Pons (tissue), 1 donor: ENCODE data around the gene AGFG2.

Experiments
- DNase-seq: peaks from one replicate; pipeline ENCODE4 v3.0.0-alpha.2; 2016; ENCODE audit warnings: low spot score

The AGFG2 gene

DNA sequence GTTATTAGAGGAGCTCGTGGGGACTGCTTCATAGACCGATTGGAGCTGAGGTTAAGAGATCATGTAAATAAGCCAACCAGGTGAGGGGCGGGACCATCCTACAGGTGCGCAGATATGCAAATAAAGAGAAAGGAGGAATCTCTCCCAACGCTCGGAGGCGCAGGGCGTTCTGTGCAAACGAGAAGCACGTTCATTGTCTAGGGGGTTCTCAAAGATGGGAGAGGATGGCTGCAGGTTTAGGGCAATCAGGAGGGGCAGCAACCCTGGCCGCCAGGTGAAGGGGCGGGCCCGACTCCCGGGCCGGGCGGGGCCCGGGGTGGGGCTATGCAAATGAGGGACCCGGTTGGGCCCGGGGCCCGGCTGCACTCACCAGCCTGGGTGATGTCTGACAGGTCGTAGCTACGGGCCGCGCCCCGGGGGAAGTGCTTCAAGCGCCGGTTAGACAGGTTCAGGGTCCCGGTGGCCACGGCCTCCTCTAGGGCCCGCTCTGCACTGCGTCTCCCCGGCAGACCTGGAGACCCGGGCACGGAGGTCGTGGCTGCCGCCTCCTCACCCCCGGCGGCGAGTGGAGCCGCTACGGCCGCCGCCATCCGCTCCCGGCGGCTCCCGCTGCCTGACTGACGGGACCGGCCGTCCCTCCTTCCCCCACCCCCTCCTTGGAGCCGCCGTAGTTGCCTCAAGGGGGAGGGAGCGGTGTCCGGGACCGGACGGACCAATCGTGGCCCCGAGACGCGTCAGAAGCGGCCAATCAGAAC lies 46.7 kb downstream of the AGFG2 start, which contains the start of gene LRCH4:
Gene LRCH4 (minus strand): TSS at position 619 of the 755 bp plus-strand sequence. CDS start 29 bp downstream, at position 590.
- no peak for DNase-seq

- peak; percentile 100 for DNase-seq
Observed at GRCh38 chr7:100586266-100587025, 47.4 kb downstream of the AGFG2 start, which contains the start of gene FBXO24. TSS of gene FBXO24 (plus strand) at chr7:100586328. CDS start at chr7:100586626, 298 bp downstream.

- no peak for DNase-seq
Observed at GRCh38 chr7:100588438-100588837, 49.4 kb downstream of the AGFG2 start.

GRCh38 chr7:100589341-100589947 lies 50.4 kb downstream of the AGFG2 start:
- DNase-seq: no peak

DNA sequence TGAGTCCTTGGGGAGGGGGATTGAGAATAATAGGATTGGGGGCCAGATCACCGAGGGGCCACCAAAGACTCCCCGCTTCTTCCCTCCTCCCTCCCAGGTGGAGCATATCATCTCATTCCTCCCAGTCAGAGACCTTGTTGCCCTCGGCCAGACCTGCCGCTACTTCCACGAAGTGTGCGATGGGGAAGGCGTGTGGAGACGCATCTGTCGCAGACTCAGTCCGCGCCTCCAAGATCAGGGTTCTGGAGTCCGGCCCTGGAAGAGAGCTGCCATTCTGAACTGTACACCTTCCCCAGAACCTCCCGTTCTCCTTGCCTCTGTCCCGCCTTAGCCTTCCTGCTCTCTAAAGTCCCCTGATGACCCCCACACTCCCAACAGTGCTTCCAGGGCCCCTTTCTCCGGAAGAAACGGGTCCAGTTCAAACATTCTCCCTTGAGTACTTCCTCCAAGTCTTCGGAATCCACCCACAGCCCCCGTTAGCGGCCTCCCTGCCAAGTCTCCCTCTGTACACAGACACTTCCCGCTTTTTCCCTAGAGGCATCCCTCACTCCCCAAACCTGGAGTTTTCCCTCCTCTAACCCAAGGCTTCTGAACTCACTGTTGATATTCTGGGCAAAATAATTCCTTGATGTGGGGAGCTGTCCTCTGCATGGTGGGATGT lies 51.2 kb downstream of the AGFG2 start:
- DNase-seq: no peak

DNA sequence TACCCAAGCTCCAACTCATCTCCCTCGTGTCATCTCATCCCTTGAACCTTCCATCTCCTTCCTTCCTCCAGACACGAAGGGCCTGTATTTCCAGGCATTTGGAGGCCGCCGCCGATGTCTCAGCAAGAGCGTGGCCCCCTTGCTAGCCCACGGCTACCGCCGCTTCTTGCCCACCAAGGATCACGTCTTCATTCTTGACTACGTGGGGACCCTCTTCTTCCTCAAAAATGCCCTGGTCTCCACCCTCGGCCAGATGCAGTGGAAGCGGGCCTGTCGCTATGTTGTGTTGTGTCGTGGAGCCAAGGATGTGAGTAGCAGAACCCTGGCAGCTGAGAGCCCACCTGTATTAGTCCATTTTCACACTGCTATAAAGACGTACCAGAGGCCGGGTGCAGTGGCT lies 52.6 kb downstream of the AGFG2 start:
- no peak for DNase-seq

GRCh38 chr7:100595188-100595587 lies 56.2 kb downstream of the AGFG2 start:
- DNase-seq: no peak

GRCh38 chr7:100598425-100598824 lies 59.4 kb downstream of the AGFG2 start:
- DNase-seq: no peak

DNA sequence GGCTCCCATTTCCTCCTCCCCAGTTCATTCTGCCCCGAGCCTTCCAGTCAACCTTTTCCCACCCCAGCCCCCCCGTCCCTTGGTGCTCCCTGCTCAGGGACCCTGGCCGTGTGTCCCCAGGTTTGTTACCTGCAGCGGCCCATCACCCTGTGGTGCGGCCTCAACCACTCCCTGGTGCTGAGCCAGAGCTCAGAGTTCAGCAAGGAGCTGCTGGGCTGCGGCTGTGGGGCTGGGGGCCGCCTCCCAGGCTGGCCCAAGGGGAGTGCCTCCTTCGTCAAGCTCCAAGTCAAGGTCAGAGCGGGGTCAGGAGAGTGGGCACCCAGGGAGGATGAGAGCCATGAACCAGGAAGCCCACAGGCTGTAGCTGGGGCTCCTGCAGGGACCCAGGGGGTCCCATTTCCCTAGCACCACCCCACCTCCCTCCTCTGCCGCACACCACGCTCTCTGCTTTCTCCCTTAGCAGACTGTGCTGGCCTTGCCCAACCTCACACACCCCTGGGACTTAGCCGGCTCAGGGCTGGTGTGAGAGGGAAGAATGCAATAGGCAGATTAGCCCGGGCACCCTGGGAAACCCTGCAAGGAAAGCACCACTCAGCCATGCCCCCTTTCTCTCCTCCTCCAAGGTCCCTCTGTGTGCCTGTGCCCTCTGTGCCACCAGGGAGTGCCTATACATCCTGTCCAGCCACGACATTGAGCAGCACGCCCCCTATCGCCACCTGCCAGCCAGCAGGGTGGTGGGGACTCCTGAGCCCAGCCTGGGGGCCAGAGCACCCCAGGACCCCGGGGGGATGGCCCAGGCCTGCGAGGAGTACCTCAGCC lies 61.1 kb downstream of the AGFG2 start:
- DNase-seq: no peak

DNA sequence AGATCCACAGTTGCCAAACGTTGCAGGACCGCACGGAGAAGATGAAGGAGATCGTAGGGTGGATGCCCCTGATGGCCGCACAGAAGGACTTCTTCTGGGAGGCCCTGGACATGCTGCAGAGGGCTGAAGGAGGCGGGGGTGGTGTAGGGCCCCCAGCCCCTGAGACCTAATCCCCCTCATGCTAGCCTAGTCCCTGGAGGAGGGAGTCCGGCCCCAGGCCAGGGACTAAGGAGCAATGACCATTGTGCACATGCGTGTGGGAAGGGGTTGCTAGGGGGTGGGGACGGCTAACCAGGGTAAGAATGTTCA lies 61.7 kb downstream of the AGFG2 start:
- no peak for DNase-seq

DNA sequence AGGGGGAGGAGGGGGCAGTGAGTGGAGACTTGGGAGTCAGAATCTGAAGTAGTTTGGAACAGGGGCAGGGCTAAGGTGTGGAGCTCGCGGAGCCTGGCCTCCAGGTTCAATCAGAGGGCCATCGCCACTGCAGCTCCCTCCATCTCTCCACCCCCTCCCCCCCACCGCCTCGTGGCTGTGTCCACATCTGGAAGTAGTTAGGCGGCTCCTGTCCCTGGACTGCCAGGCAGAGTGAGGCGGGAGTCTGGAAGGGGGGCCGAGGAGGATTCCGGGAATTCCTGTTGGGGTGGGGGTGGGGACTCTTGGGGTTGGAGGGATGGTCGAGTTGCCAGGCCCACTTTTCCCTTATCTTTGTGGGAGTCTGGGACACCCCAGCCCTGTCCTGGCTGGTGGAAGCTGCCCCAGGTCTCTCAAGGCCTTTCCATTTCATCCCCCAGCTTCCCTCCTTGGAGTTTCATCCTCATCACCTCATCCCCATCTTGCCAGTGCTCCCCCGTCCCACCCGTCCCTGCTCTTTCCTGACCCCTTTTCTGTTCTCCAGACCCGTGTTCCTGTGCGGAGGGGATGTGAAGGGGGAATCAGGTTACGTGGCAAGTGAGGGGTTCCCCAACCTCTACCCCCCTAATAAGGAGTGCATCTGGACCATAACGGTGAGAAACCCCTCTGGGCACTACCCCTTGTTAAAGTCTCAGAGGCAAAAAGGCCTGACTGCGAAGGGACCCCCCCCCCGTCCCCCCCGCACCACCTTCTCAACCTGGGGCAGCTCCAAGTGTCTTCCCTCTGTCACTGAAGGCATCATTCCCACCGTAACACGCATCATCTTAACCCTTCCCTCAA lies 64.1 kb downstream of the AGFG2 start:
- DNase-seq: no peak

DNA sequence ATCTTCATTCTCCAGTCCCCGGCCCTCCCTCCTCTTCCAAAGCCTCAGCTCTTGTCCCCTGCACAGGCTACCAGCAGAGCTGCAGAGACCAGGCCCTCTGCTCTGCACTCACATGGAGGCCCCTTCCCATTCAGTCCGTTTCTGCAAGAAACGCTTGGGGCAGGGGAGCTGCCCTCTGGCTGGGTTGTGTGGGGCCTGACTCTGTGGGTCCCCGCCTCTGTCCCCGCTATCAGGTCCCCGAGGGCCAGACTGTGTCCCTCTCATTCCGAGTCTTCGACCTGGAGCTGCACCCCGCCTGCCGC lies 64.7 kb downstream of the AGFG2 start:
- no peak for DNase-seq

DNA sequence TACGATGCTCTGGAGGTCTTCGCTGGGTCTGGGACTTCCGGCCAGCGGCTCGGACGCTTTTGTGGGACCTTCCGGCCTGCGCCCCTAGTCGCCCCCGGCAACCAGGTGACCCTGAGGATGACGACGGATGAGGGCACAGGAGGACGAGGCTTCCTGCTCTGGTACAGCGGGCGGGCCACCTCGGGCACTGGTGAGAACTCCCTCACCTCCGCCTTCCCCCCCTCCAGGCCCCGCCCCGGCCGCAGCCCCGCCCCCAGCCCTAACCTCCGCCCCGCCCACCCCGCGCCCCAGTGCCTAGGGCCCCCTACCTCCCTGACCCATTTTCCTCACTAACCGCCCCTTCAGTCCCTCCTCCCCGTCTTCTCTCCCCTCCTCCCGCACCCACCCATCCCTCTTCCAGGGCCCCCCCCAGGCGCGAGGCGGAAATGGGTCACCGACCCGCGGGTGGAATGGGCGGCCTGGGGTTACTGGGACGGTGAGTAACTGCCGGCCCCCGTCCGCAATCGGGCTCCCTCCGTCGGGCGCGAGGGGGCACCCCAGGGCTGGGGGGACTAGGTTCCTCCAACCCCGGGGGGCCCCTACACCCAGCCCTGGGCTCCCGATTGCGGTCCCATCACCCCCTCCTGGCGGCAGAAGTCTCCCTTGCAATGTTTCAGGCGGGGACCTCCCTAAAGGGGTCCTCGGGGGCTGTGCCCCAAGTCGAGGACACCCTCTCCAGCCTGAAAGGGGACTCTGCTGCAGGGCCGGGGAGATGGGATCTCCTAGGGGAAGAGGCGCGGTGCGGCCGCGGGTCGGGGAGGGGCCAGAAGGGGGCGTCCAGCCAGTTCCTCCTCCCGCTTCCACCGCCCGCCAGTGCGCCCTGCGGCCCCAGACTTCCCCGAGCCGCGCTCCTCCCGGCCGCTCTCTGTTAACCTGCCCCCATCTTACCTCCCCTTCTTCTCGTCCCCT lies 65.3 kb downstream of the AGFG2 start:
- DNase-seq: no peak

DNA sequence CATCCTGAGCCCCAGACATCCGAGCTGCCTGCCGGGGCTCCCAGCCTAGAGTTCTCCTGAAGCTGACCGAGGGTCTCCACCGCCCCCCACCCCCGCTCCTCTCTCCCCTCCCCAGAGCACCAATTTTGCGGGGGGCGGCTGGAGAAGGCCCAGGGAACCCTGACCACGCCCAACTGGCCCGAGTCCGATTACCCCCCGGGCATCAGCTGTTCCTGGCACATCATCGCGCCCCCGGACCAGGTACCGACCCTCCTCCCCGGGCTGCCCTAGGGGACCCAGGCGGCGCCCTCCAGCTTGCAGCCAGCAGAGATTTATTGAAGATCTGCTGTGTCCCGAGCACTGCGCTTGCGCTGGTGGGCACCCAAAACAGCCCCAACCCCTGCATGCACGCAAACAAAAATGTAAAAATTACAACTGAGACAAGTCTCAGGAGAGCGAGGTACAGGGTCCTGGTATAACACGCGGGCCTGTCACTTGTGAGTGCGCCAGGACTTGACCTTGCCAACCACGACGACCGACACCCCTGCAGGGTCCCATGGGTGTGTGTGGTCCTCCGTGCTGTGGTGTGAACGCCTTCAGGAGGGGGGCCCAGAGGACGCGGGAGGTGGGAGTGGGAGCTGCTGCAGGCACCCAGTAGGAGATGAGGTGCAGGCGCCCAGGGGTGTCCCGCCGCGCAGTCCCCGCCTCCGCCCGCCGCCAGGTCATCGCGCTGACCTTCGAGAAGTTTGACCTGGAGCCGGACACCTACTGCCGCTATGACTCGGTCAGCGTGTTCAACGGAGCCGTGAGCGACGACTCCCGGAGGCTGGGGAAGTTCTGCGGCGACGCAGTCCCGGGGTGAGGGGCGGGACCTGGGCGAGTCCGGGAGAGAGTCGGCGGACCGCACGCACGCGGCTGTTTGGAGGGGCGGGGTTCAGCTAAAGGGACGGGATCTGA lies 66.2 kb downstream of the AGFG2 start:
- DNase-seq: no peak

DNA sequence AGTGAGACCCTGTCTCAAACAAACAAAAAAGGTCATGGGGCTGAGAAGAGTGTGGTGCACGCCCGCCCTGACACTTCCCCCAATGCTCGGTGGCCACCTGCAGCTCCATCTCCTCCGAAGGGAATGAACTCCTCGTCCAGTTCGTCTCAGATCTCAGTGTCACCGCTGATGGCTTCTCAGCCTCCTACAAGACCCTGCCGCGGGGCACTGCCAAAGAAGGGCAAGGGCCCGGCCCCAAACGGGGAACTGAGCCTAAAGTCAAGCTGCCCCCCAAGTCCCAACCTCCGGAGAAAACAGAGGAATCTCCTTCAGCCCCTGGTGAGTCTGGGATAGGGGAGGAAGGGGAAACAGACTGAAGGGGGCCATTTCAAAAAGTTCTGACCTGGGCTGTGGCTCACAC lies 67.3 kb downstream of the AGFG2 start:
- DNase-seq: no peak

DNA sequence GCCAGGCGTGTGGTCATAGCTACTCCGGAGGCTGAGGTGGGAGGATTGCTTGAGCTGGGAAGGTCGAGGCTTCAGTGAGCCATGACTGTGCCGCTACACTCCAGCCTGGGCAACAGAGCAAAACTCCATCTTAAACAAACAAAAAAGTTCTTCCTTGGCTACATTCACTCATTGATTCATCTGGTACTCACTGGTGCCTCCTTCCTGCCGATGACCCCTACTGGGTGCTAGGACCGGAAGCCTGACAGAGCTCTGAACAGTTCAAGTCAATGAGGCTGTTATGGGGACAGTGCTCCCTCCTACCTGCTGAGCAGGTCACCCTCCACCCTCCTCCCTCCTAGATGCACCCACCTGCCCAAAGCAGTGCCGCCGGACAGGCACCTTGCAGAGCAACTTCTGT lies 68.1 kb downstream of the AGFG2 start:
- no peak for DNase-seq

GRCh38 chr7:100609958-100610357 lies 71.0 kb downstream of the AGFG2 start:
- no peak for DNase-seq

DNA sequence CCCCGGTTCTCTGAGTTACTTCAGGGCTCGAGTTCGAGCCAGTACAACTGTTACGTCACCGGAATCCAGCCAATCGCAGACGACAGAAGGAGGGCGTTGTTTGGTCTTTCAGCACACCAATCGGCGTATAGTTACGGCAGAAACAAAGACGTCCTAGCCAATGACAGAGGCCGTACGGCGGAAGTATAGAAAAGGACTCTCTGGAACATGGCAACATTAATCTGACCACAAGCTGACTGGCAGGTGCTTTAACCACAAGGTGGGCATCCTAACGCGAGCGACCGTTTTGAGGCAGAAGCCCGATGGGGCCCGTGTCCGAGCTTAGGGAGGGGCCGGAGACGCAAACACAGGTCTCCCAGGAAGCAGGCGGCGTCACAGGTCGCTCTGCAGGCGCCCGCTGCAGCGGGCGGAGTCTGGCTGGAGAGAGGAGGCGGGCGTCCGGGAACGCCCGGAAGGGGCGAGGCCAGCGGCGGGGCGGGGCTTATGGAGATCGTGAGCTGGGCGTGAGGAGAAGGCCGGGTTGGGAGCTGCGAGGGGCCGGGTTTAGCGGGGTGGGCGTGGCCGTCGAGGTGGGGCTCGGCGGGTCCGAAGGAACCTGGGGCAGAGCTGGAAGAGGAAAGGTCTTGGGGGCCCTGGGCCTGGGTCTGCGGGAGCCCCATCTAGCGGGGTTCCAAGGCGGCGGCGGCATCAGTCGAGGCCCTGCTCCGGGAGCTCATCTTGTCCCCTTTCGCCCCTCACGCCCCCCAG lies 73.2 kb downstream of the AGFG2 start, which contains the start of gene MOSPD3:
Gene MOSPD3 (plus strand): TSS at position 558 of the 747 bp plus-strand sequence. CDS start 252 bp downstream, outside the sequence.
- DNase-seq: peak; percentile 100
